H9 (cell line): ENCODE results near the gene MYO10. TPM values are rescaled to one million over a fixed set of nuclear protein-coding genes. Genes with fewer than 3 reads are reported as not detected.

Experiments
- DNase-seq: peaks from one replicate; pipeline ENCODE4 v3.0.0-alpha.2; 2017
- H2AFZ ChIP-seq: one replicate; pipeline ENCODE4 v1.6.1; 2013; ENCODE audit warnings: mild to moderate bottlenecking, low read length, control low read depth, moderate library complexity
- H2AK5ac ChIP-seq: 2 replicates; pipeline ENCODE4 v1.6.1; 2013; ENCODE audit warnings: low read length, control low read depth, mixed read lengths; ENCODE audit not compliant: insufficient read length
- H2BK120ac ChIP-seq: one replicate; pipeline ENCODE4 v1.6.1; 2013; ENCODE audit warnings: low read depth, mild to moderate bottlenecking, low read length, control low read depth, inconsistent platforms; ENCODE audit not compliant: poor library complexity, severe bottlenecking
- H2BK12ac ChIP-seq: 2 replicates; pipeline ENCODE4 v1.6.1; 2013; ENCODE audit warnings: low read length, control low read depth, mixed read lengths, low read depth; ENCODE audit not compliant: insufficient read length
- H2BK15ac ChIP-seq: 2 replicates; pipeline ENCODE4 v1.6.1; 2013; ENCODE audit warnings: low read depth, low read length, control low read depth
- H2BK20ac ChIP-seq: one replicate; pipeline ENCODE4 v1.6.1; 2013; ENCODE audit warnings: low read depth, mild to moderate bottlenecking, low read length, control low read depth, inconsistent platforms; ENCODE audit not compliant: poor library complexity, severe bottlenecking
- H2BK5ac ChIP-seq: 2 replicates; pipeline ENCODE4 v1.6.1; 2013; ENCODE audit warnings: low read length, control low read depth, mixed read lengths; ENCODE audit not compliant: insufficient read length
- H3K14ac ChIP-seq: 2 replicates; pipeline ENCODE4 v1.6.1; 2013; ENCODE audit warnings: low read length, control low read depth; ENCODE audit not compliant: insufficient read depth
- H3K18ac ChIP-seq: 2 replicates; pipeline ENCODE4 v1.6.1; 2013; ENCODE audit warnings: low read depth, mild to moderate bottlenecking, mixed read lengths, low read length, control low read depth; ENCODE audit not compliant: insufficient read length
- H3K23ac ChIP-seq: 2 replicates; pipeline ENCODE4 v1.6.1; 2013; ENCODE audit warnings: low read length, control low read depth, mixed read lengths, low read depth; ENCODE audit not compliant: insufficient read length
- H3K23me2 ChIP-seq: 2 replicates; pipeline ENCODE4 v1.6.1; 2013; ENCODE audit warnings: low read depth, mild to moderate bottlenecking, mixed read lengths, low read length, control low read depth; ENCODE audit not compliant: insufficient read length, poor library complexity, severe bottlenecking
- H3K27ac ChIP-seq: 2 replicates; pipeline ENCODE4 v1.5.1; 2013; ENCODE audit warnings: low read length, control low read depth, mixed read lengths, low read depth; ENCODE audit not compliant: insufficient read length
- H3K27me3 ChIP-seq: 2 replicates; pipeline ENCODE4 v1.6.1; 2013; ENCODE audit warnings: low read length, control low read depth, inconsistent platforms; ENCODE audit not compliant: insufficient read depth
- H3K4ac ChIP-seq: 2 replicates; pipeline ENCODE4 v1.6.1; 2013; ENCODE audit warnings: low read depth, mild to moderate bottlenecking, control low read depth, inconsistent platforms, low read length, moderate library complexity
- H3K4me1 ChIP-seq: 2 replicates; pipeline ENCODE4 v1.6.1; 2013; ENCODE audit warnings: low read length, control low read depth, inconsistent platforms; ENCODE audit not compliant: insufficient read depth
- H3K4me2 ChIP-seq: 2 replicates; pipeline ENCODE4 v1.6.1; 2013; ENCODE audit warnings: low read length, control low read depth, mixed read lengths; ENCODE audit not compliant: insufficient read length, insufficient read depth
- H3K56ac ChIP-seq: 2 replicates; pipeline ENCODE4 v1.6.1; 2013; ENCODE audit warnings: low read depth, mild to moderate bottlenecking, mixed read lengths, low read length, control low read depth; ENCODE audit not compliant: insufficient read length
- H3K79me1 ChIP-seq: 2 replicates; pipeline ENCODE4 v1.6.1; 2013; ENCODE audit warnings: low read depth, mild to moderate bottlenecking, moderate library complexity, low read length, control low read depth, inconsistent platforms; ENCODE audit not compliant: insufficient read depth, poor library complexity, severe bottlenecking
- H3K79me2 ChIP-seq: 2 replicates; pipeline ENCODE4 v1.6.1; 2013; ENCODE audit warnings: low read length, control low read depth, inconsistent platforms; ENCODE audit not compliant: insufficient read depth
- H3K9ac ChIP-seq: 2 replicates; pipeline ENCODE4 v1.6.1; 2013; ENCODE audit warnings: low read length, control low read depth, mixed read lengths; ENCODE audit not compliant: insufficient read length; ENCODE audit errors: extremely low read depth
- H3K9me3 ChIP-seq: one replicate; pipeline ENCODE4 v1.6.1; 2013; ENCODE audit warnings: low read depth, low read length, inconsistent platforms; ENCODE audit not compliant: control insufficient read depth
- H3T11ph ChIP-seq: one replicate; pipeline ENCODE4 v1.6.1; 2013; ENCODE audit warnings: mild to moderate bottlenecking, low read length, control low read depth, inconsistent platforms
- H4K20me1 ChIP-seq: one replicate; pipeline ENCODE4 v1.6.1; 2013; ENCODE audit not compliant: control insufficient read depth, insufficient read length, insufficient read depth
- H4K5ac ChIP-seq: 2 replicates; pipeline ENCODE4 v1.6.1; 2013; ENCODE audit warnings: low read depth, mild to moderate bottlenecking, mixed read lengths, low read length, control low read depth; ENCODE audit not compliant: insufficient read length
- H4K8ac ChIP-seq: replicated peaks from 2 replicates; pipeline ENCODE4 v1.6.1; 2013; ENCODE audit warnings: low read length, control low read depth, mixed read lengths, low read depth; ENCODE audit not compliant: insufficient read length
- H4K91ac ChIP-seq: 2 replicates; pipeline ENCODE4 v1.6.1; 2013; ENCODE audit warnings: low read depth, mild to moderate bottlenecking, moderate library complexity, mixed read lengths, low read length, control low read depth; ENCODE audit not compliant: insufficient read length
- H3K27ac Mint-ChIP-seq, 3 experiments: 2 replicates in 2 of 3; 3 replicates in 1 of 3; pipeline ENCODE4 v1.8.0; 2020 to 2021; ENCODE audit warnings: mixed read lengths in 3 of 3, mild to moderate bottlenecking in 1 of 3, moderate library complexity in 1 of 3
- H3K27me3 Mint-ChIP-seq: 2 replicates; pipeline ENCODE4 v1.8.0; 2021; ENCODE audit warnings: low read depth, mild to moderate bottlenecking, moderate library complexity, mixed read lengths
- H3K36me3 Mint-ChIP-seq, 3 experiments: 2 replicates in 2 of 3; 3 replicates in 1 of 3; pipeline ENCODE4 v1.8.0; 2020 to 2021; ENCODE audit warnings: low read depth in 3 of 3, mixed read lengths in 3 of 3; ENCODE audit not compliant: insufficient read depth in 1 of 3
- H3K4me1 Mint-ChIP-seq, 2 experiments: 2 replicates each; pipeline ENCODE4 v1.8.0; 2020; ENCODE audit warnings: mixed read lengths in 2 of 2
- H3K4me3 Mint-ChIP-seq, 2 experiments: 2 replicates in 1 of 2; 3 replicates in 1 of 2; pipeline ENCODE4 v1.8.0; 2020 to 2021; ENCODE audit warnings: mild to moderate bottlenecking in 2 of 2, mixed read lengths in 2 of 2, moderate library complexity in 1 of 2
- H3K9me3 Mint-ChIP-seq, 2 experiments: 2 replicates in 1 of 2; 3 replicates in 1 of 2; pipeline ENCODE4 v1.8.0; 2020; ENCODE audit warnings: mild to moderate bottlenecking in 2 of 2, mixed read lengths in 2 of 2, moderate library complexity in 1 of 2
- WGBS: extraction: QIAGEN DNeasy Blood & Tissue Kit; methylation state at CpG from one replicate; pipeline ENCODE4 v1.1.7; 2013; ENCODE audit warnings: missing lambda C conversion rate, low lambda C conversion rate, mixed read lengths; ENCODE audit not compliant: insufficient read length; ENCODE audit errors: extremely low coverage; 5-methylcytosine and 5-hydroxymethylcytosine counted together
- total RNA-seq: library from RNA; stranded (reverse); gene quantifications from 2 replicates; pipeline ENCODE4 v1.2.1, GENCODE V29; 2021
- TF ChIP-seq, protein P1 (sequence below): fragments of 200-600 bp; sonication (generic); conservative IDR thresholded peaks from 3 replicates; pipeline ENCODE4 v1.8.0; 2021; ENCODE audit warnings: antibody characterized with exemption, mild to moderate bottlenecking

Gene MYO10
- total RNA-seq, 1 experiment from 2014 or later = 127 TPM

DNA sequence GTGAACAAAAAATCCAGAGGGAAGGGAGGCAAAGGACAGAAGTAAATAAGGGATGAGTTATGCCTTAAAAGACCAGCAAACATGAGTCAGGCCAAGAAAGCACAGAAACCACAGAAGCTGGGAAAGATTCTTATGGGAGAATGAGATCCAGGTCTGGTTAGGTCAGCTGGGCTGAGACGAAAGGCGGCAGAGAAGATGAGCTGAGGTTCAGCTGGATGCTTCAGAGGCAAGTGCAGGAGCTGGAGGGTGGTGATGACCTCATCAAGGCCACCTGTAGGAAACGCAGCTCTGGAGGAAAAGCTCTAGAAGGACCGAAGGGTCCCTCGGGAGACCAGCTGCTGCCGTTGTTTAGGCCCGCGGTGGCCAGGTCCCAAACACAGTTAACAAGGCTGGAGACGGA lies 152.0 kb downstream of the MYO10 start:
- no peak overlapping the region for H3K27ac ChIP-seq

More for the DNA sequence above, 152.0 kb downstream of the MYO10 start:
- TF ChIP-seq, protein P1, sequence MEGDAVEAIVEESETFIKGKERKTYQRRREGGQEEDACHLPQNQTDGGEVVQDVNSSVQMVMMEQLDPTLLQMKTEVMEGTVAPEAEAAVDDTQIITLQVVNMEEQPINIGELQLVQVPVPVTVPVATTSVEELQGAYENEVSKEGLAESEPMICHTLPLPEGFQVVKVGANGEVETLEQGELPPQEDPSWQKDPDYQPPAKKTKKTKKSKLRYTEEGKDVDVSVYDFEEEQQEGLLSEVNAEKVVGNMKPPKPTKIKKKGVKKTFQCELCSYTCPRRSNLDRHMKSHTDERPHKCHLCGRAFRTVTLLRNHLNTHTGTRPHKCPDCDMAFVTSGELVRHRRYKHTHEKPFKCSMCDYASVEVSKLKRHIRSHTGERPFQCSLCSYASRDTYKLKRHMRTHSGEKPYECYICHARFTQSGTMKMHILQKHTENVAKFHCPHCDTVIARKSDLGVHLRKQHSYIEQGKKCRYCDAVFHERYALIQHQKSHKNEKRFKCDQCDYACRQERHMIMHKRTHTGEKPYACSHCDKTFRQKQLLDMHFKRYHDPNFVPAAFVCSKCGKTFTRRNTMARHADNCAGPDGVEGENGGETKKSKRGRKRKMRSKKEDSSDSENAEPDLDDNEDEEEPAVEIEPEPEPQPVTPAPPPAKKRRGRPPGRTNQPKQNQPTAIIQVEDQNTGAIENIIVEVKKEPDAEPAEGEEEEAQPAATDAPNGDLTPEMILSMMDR = no peak
- Histone ChIP-seq H3K79me1 (peaks cover 3% of the 10 kb centered on the region), H2BK15ac (no peak overlapping the region), H3K4me2 (no peak overlapping the region), H3K4ac (no peak overlapping the region), H4K8ac (no peak overlapping the region), H2AK5ac (no peak overlapping the region), H3K79me2 (no peaks in the 10 kb centered on the region), H3T11ph (no peak overlapping the region), H3K4me1 (no peaks in the 10 kb centered on the region), H3K23ac (no peak overlapping the region), H3K27me3 (no peaks in the 10 kb centered on the region), H3K9me3 (no peaks in the 10 kb centered on the region), H3K18ac (no peak overlapping the region), H4K91ac (no peak overlapping the region), H2BK12ac (no peak overlapping the region), H2AFZ (no peak overlapping the region), H2BK20ac (no peak overlapping the region), H3K14ac (no peak overlapping the region), H2BK120ac (no peak overlapping the region), H3K56ac (no peak overlapping the region), H4K5ac (no peak overlapping the region), H2BK5ac (no peak overlapping the region), H3K23me2 (no peaks in the 10 kb centered on the region), H3K9ac (no peak overlapping the region), H4K20me1 (no peaks in the 10 kb centered on the region)
- peaks cover under 1 to 18% (median 15%) of the 10 kb centered on the region in 3 experiments; a peak in 6 of 7 replicates for H3K36me3 Mint-ChIP-seq
- H3K4me3 Mint-ChIP-seq = no peak overlapping the region
- H3K9me3 Mint-ChIP-seq = no peaks in the 10 kb centered on the region
- H3K27ac Mint-ChIP-seq = peak overlapping the region in 2 of 3 experiments; percentile 21 to 47; a peak in 1 of 7 replicates
- DNase-seq = no peak
- peaks cover 8% of the 10 kb centered on the region in 2 experiments; a peak in 3 of 4 replicates for H3K4me1 Mint-ChIP-seq
- WGBS = no CpG with 5 or more reads among the region's 9 CpGs
- no peaks in the 10 kb centered on the region for H3K27me3 Mint-ChIP-seq
